HG03108 (cell line): ENCODE measurements around the gene PHKA2.
"Not testable (repeated sequence)": the region's sequence is repeated elsewhere in the genome, so short reads cannot be mapped to it uniquely, and the experiment has no call there.

Experiments used
- ATAC-seq: cut with Tn5 transposase; IDR thresholded peaks from one replicate; pipeline ENCODE4 v1.9.1; 2021; ENCODE audit warnings: moderate library complexity; ENCODE audit not compliant: unreplicated experiment

The PHKA2 gene

GRCh38 chrX:18983666-18984380, at the start of gene PHKA2:
TSS of gene PHKA2 (minus strand) at chrX:18984114. CDS start at chrX:18983932, 182 bp downstream.
- peak; percentile 40 for ATAC-seq

- ATAC-seq: no peak
Measured at GRCh38 chrX:19030805-19031204, 46.9 kb upstream of the PHKA2 start.

GRCh38 chrX:19028560-19028959, 44.6 kb upstream of the PHKA2 start:
- no peak for ATAC-seq

- no peak for ATAC-seq
Measured at GRCh38 chrX:19024366-19024765, 40.5 kb upstream of the PHKA2 start.

GRCh38 chrX:19019996-19020395, 36.1 kb upstream of the PHKA2 start:
- ATAC-seq: no peak

- ATAC-seq: no peak
Measured at GRCh38 chrX:19017271-19017670, 33.4 kb upstream of the PHKA2 start.

- not testable (repeated sequence) for ATAC-seq
Measured at GRCh38 chrX:19016614-19017013, 32.7 kb upstream of the PHKA2 start.

GRCh38 chrX:19007868-19008267, 24.0 kb upstream of the PHKA2 start:
- no peak for ATAC-seq

GRCh38 chrX:19007011-19007410, 23.1 kb upstream of the PHKA2 start:
- ATAC-seq: no peak

GRCh38 chrX:19005909-19006308, 22.0 kb upstream of the PHKA2 start:
- ATAC-seq: no peak

GRCh38 chrX:19003756-19004155, 19.8 kb upstream of the PHKA2 start:
- no peak for ATAC-seq

GRCh38 chrX:18998653-18999052, 14.7 kb upstream of the PHKA2 start:
- ATAC-seq: no peak

GRCh38 chrX:18997916-18998315, 14.0 kb upstream of the PHKA2 start:
- ATAC-seq: no peak

GRCh38 chrX:18996536-18996935, 12.6 kb upstream of the PHKA2 start:
- ATAC-seq: no peak

- ATAC-seq: no peak
Measured at GRCh38 chrX:18995221-18995620, 11.3 kb upstream of the PHKA2 start.

- no peak for ATAC-seq
Measured at GRCh38 chrX:18994713-18995112, 10.8 kb upstream of the PHKA2 start.

GRCh38 chrX:18992829-18993228, 8.9 kb upstream of the PHKA2 start:
- ATAC-seq: no peak

GRCh38 chrX:18985186-18985435, 1.2 kb upstream of the PHKA2 start:
- ATAC-seq: no peak

- peak; percentile 77 for ATAC-seq
Measured at GRCh38 chrX:18984381-18985185, 669 bp upstream of the PHKA2 start.

GRCh38 chrX:18981124-18981807, 2.6 kb downstream of the PHKA2 start:
- no peak for ATAC-seq

- ATAC-seq: not testable (repeated sequence)
Measured at GRCh38 chrX:18980262-18980661, 3.7 kb downstream of the PHKA2 start.

- no peak for ATAC-seq
Measured at GRCh38 chrX:18974993-18975392, 8.9 kb downstream of the PHKA2 start.
